GM12874 (cell line): ENCODE data around the gene HLA-A.

ENCODE experiments used
- CTCF ChIP-seq: IDR thresholded peaks from 2 replicates; pipeline ENCODE4 v1.5.1; 2011; ENCODE audit warnings: low read depth, mild to moderate bottlenecking, control low read depth, low read length, moderate library complexity; ENCODE audit not compliant: insufficient read depth

Gene HLA-A

GRCh38 chr6:29994826-29995225, 52.5 kb downstream of the HLA-A start:
- no peak for TF ChIP-seq CTCF

GRCh38 chr6:29995340-29995777, 53.0 kb downstream of the HLA-A start:
- TF ChIP-seq CTCF: no peak
